ENCODE data around the gene POU2F2. TPM values are rescaled to one million over a fixed set of nuclear protein-coding genes. Genes with fewer than 3 reads are reported as not detected.
A peak's percentile ranks its signal among the peaks of the same experiment; 100 is the strongest.

Gene POU2F2
- total RNA-seq (2021; fragmentation: NEBNext Ultra II Directional; extraction: Animal tissue kit (Norgen Biotek cat#: 25700)): 10 to 100 TPM in 1 of 6 experiments, 1 to 10 TPM in 5; 6.4 to 11.0 (median 7.8) TPM
- long read RNA-seq, partial matches to known transcripts: 2 of 8 reads
- long read RNA-seq, other reads (novel, unspliced or antisense): 5 of 8 reads

DNA sequence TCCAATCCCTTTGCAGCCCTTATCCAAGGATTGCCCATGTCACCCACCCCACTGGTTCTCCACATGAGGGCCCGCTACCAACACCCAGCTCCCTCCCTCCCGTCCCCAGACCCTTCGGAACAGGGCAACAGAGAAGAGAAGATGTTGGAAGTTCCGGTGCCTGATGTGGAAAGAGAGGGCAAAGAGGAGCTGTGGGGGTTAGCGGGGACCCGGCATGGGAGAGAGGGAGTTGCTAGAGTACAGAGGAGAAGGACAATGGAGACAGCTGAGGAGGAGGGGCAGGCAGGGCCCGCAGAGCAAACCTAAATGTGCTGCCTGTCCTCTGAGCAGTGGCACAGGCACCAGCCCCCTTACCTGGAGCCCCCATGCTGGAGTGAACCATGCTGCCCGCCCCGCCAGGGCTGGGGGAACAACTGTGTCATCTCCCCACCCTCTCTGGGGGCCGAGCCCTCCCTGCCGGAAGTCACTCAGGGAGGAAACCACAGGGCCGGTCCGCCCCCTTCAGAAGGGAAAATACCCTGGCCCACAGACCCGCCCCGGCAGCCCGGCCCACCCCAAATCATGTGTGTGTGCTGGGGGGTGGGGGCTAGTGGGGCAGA lies at the start of gene POU2F2:
POU2F2 (minus strand) TSS at position 417 of the 599 bp plus-strand sequence; CDS start at position 382, 35 bp downstream.
- peaks cover 56% of the 10 kb centered on the region for H3K4me1 Mint-ChIP-seq (ENCODE audit: low read depth)
- H3K27ac Mint-ChIP-seq: peak within 1 kb of the TSS; percentile 71
- peak within 1 kb of the TSS; percentile 91 for H3K4me3 Mint-ChIP-seq
- TF ChIP-seq, protein P1, sequence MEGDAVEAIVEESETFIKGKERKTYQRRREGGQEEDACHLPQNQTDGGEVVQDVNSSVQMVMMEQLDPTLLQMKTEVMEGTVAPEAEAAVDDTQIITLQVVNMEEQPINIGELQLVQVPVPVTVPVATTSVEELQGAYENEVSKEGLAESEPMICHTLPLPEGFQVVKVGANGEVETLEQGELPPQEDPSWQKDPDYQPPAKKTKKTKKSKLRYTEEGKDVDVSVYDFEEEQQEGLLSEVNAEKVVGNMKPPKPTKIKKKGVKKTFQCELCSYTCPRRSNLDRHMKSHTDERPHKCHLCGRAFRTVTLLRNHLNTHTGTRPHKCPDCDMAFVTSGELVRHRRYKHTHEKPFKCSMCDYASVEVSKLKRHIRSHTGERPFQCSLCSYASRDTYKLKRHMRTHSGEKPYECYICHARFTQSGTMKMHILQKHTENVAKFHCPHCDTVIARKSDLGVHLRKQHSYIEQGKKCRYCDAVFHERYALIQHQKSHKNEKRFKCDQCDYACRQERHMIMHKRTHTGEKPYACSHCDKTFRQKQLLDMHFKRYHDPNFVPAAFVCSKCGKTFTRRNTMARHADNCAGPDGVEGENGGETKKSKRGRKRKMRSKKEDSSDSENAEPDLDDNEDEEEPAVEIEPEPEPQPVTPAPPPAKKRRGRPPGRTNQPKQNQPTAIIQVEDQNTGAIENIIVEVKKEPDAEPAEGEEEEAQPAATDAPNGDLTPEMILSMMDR (IDR thresholded peaks at IDR 0.05): no peak
- H3K27me3 Mint-ChIP-seq (ENCODE audit: insufficient read depth): peaks cover 4% of the 10 kb centered on the region; the same call in 1 of the 2 replicates
- no peak for DNase-seq
- H3K36me3 Mint-ChIP-seq (ENCODE audit: low read depth): no peaks in the 10 kb centered on the region
- H3K9me3 Mint-ChIP-seq: no peaks in the 10 kb centered on the region

DNA sequence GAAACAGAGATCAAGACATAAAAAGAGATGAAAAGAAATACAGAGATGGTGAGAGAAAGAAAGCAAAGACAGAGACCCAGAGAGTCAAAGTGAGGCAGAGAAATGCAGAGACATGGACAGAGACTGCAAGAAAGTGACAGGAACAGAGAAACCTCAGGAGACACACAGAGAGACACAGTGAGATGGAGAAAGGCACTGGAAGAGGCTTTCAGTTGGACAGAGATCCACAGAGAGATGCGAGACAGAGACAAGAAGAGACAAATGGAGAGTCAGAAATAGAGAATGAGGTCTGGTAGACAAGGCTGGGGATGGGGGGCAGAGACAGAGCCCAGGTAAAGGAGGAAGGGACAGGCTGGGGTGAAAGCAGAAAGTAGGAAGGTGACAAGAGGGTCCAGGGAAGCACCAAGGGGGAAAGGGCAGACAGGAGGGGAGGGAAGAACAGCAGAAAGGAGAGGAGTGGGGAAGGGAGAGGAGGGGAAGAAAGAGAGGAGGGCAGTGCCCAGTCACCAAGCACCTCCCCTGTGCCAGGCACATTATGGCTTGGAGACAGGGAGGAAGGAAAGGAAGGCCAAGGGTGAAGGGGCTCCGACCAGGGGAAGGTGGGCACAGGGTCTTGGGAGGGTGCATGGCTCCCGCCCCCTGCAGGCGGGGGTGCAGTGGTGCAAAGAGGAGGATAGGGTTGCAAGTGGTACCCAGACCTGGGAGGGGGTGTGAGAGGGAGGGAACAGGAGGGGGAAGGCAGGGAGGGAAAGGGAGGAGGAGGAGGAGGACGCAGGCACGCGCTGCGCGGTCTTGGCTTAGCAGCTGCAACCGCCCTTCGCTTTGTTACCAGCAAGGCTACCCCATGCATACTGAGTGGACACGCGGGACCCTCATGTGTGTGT lies 46.8 kb upstream of the POU2F2 start:
- TF ChIP-seq, protein P1 (IDR thresholded peaks at IDR 0.05): peak; percentile 71
- DNase-seq: no peak
- peaks cover 13% of the 10 kb centered on the region for H3K27me3 Mint-ChIP-seq (ENCODE audit: insufficient read depth)
- no peaks in the 10 kb centered on the region for H3K9me3 Mint-ChIP-seq
- peaks cover 16% of the 10 kb centered on the region for H3K4me1 Mint-ChIP-seq (ENCODE audit: low read depth)
- no peak overlapping the region for H3K27ac Mint-ChIP-seq
- H3K4me3 Mint-ChIP-seq: no peak overlapping the region
- no peaks in the 10 kb centered on the region for H3K36me3 Mint-ChIP-seq (ENCODE audit: low read depth)

DNA sequence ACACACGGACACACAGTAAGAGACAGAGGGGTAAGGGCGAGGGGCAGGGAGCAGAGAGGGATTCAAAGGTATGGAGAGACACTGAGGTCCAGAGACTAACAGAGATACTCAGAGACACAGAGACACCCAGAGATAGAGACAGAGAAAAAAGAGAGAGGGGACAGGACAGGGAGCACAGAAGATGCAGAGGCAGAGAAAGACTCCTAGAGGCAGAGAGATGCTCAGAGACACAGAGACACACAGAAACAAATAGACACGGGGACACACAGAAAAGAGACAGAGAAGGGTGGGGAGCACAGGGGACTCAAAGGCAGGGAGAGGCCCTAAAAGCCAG lies 45.4 kb upstream of the POU2F2 start:
- Mint-ChIP-seq H3K27me3 (ENCODE audit: insufficient read depth) (peaks cover 13% of the 10 kb centered on the region), H3K36me3 (ENCODE audit: low read depth) (no peaks in the 10 kb centered on the region), H3K4me3 (no peak overlapping the region)

DNA sequence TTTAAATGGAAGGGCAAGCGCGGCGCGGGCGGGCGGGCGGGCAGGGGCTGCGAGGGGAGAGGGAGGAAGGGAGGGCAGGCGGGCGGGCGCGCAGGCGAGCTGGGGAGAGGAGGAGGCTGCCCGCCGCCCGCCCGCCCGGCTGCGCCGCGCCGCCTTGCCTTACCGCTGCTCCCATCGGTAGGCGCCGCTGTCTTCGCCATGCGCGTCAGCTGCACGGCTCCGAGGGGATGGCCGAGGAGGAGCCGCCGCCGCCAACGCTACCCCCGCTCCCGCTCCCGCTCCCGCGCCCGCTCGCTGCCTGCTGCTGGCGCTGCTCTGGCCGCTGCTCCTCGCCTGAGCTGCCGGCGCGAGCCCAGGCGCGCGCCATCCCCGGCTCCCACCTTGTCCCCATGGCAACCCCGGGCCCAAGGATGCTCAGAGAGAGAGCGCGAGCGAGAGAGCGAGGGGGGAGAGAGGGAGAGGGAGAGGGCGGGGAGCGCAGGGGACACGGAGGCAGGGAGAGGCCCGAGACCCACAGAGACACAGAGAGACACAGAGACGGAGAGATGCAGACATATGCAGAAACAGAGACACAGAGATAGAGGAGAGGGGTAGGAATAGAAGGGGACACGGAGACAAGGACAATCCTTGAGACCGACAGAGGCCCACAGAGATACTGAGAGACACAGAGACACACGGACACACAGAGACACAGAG lies 44.9 kb upstream of the POU2F2 start:
- Mint-ChIP-seq H3K4me1 (ENCODE audit: low read depth) (peaks cover 8% of the 10 kb centered on the region), H3K27ac (no peak overlapping the region), H3K27me3 (ENCODE audit: insufficient read depth) (peaks cover 15% of the 10 kb centered on the region), H3K4me3 (no peak overlapping the region), H3K36me3 (ENCODE audit: low read depth) (no peaks in the 10 kb centered on the region), H3K9me3 (no peaks in the 10 kb centered on the region)
- TF ChIP-seq, protein P1 (IDR thresholded peaks at IDR 0.05): peak; percentile 71
- peak; percentile 72 for DNase-seq

More for the DNA sequence above, 45.4 kb upstream of the POU2F2 start:
- TF ChIP-seq, protein P1 (IDR thresholded peaks at IDR 0.05): no peak
- peaks cover 8% of the 10 kb centered on the region for H3K4me1 Mint-ChIP-seq (ENCODE audit: low read depth)
- H3K27ac Mint-ChIP-seq: no peak overlapping the region
- no peaks in the 10 kb centered on the region for H3K9me3 Mint-ChIP-seq
- no peak for DNase-seq

DNA sequence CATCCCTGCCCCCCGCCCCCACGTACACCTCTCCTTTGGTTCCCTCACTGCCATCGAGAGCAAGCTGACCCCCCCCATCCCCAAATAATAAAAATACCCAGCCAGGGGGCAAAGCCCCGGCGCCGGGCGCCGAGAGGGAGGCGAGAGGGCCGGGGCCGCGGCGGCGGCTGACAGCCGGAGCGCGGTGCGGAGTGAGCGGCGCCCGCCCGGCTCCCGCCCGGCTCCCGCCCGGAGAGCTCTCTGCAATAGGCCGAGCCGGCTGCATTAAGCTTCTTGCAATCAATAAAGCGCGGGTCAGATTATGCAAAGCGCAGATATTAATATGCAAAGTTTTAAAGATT lies 44.4 kb upstream of the POU2F2 start:
- Mint-ChIP-seq H3K9me3 (no peaks in the 10 kb centered on the region), H3K27ac (no peak overlapping the region), H3K4me3 (peak overlapping the region; percentile 88), H3K36me3 (ENCODE audit: low read depth) (no peaks in the 10 kb centered on the region), H3K4me1 (ENCODE audit: low read depth) (peaks cover 8% of the 10 kb centered on the region), H3K27me3 (ENCODE audit: insufficient read depth) (peaks cover 17% of the 10 kb centered on the region)
- TF ChIP-seq, protein P1 (IDR thresholded peaks at IDR 0.05): no peak
- no peak for DNase-seq

Measured in HFFc6 (cell line).